HEK293 (cell line): ENCODE measurements around the gene HES7.
A peak's percentile ranks its signal among the peaks of the same experiment; 100 is the strongest.

ENCODE experiments used
- BCL6B ChIP-seq: fragments of 450-650 bp; formaldehyde crosslinking; IDR thresholded peaks from 2 replicates; pipeline ENCODE4 v1.5.1; 2017; ENCODE audit warnings: missing biosample characterization, missing genetic modification characterization
- GLIS1 ChIP-seq: fragments of 450-650 bp; formaldehyde crosslinking; IDR thresholded peaks from 2 replicates; pipeline ENCODE4 v1.5.1; 2016; ENCODE audit warnings: missing biosample characterization, missing genetic modification characterization
- KLF1 ChIP-seq: fragments of 450-650 bp; formaldehyde crosslinking; IDR thresholded peaks from 2 replicates; pipeline ENCODE4 v1.5.1; 2016; ENCODE audit warnings: missing biosample characterization, missing genetic modification characterization
- KLF10 ChIP-seq: fragments of 450-650 bp; IDR thresholded peaks from 2 replicates; pipeline ENCODE4 v1.5.1; 2018; ENCODE audit warnings: missing biosample characterization, mild to moderate bottlenecking, missing genetic modification characterization
- PATZ1 ChIP-seq: fragments of 450-650 bp; formaldehyde crosslinking; IDR thresholded peaks from 2 replicates; pipeline ENCODE4 v1.5.1; 2016; ENCODE audit warnings: missing biosample characterization, missing genetic modification characterization
- WT1 ChIP-seq: fragments of 450-650 bp; formaldehyde crosslinking; IDR thresholded peaks from 2 replicates; pipeline ENCODE4 v1.5.1; 2016; ENCODE audit warnings: missing biosample characterization, missing genetic modification characterization
- YY1 ChIP-seq: fragments of 450-650 bp; formaldehyde crosslinking; IDR thresholded peaks from 2 replicates; pipeline ENCODE4 v1.5.1; 2018; ENCODE audit warnings: missing biosample characterization, missing genetic modification characterization
- YY2 ChIP-seq: fragments of 450-650 bp; formaldehyde crosslinking; IDR thresholded peaks from 2 replicates; pipeline ENCODE4 v1.5.1; 2016; ENCODE audit warnings: missing biosample characterization, missing genetic modification characterization
- ZNF148 ChIP-seq: fragments of 450-650 bp; formaldehyde crosslinking; IDR thresholded peaks from 2 replicates; pipeline ENCODE4 v1.5.0; 2017; ENCODE audit warnings: missing biosample characterization, missing genetic modification characterization, borderline replicate concordance
- ZNF398 ChIP-seq: fragments of 450-650 bp; formaldehyde crosslinking; IDR thresholded peaks from 2 replicates; pipeline ENCODE4 v1.5.1; 2017; ENCODE audit warnings: missing biosample characterization, missing genetic modification characterization
- ZNF416 ChIP-seq: fragments of 450-650 bp; formaldehyde crosslinking; IDR thresholded peaks from 2 replicates; pipeline ENCODE4 v1.5.1; 2016; ENCODE audit warnings: missing biosample characterization, missing genetic modification characterization
- ZNF514 ChIP-seq: fragments of 450-650 bp; formaldehyde crosslinking; IDR thresholded peaks from 2 replicates; pipeline ENCODE4 v1.5.1; 2016; ENCODE audit warnings: missing biosample characterization, missing genetic modification characterization
- ZNF549 ChIP-seq: fragments of 450-650 bp; IDR thresholded peaks from 2 replicates; pipeline ENCODE4 v1.5.1; 2018; ENCODE audit warnings: missing biosample characterization, missing genetic modification characterization, mild to moderate bottlenecking, inconsistent platforms, moderate library complexity
- ZNF561 ChIP-seq: fragments of 450-650 bp; IDR thresholded peaks from 2 replicates; pipeline ENCODE4 v1.5.1; 2018; ENCODE audit warnings: missing biosample characterization, missing genetic modification characterization, borderline replicate concordance
- ZNF596 ChIP-seq: fragments of 450-650 bp; IDR thresholded peaks from 2 replicates; pipeline ENCODE4 v1.5.0; 2018; ENCODE audit warnings: missing biosample characterization, mild to moderate bottlenecking, missing genetic modification characterization, moderate library complexity
- ZNF843 ChIP-seq: fragments of 450-650 bp; formaldehyde crosslinking; IDR thresholded peaks from 2 replicates; pipeline ENCODE4 v1.5.1; 2016; ENCODE audit warnings: missing biosample characterization, missing genetic modification characterization

Gene HES7

GRCh38 chr17:8162233-8162996, 38.5 kb upstream of the HES7 start, which contains the start of gene VAMP2 (continued):
- no peak for TF ChIP-seq BCL6B (tag by site-specific recombination)
- peak; percentile 91 for TF ChIP-seq PATZ1
- 0 out of 2 replicates have a peak, but pooled peaks have one; percentile 5 for TF ChIP-seq WT1 (tag by site-specific recombination)
- TF ChIP-seq ZNF843: 0 out of 2 replicates have a peak, but pooled peaks have one; percentile 19
- TF ChIP-seq KLF10 (tag by site-specific recombination): peak; percentile 68; the same call in 1 of the 2 replicates
- peak; percentile 48; the same call in 1 of the 2 replicates for TF ChIP-seq KLF1 (tag by site-specific recombination)
- no peak for TF ChIP-seq ZNF549 (tag by site-specific recombination)
- peak; percentile 78; the same call in 1 of the 2 replicates for TF ChIP-seq YY1 (tag by site-specific recombination)
- TF ChIP-seq ZNF416 (tag by site-specific recombination): no peak
- no peak for TF ChIP-seq ZNF514 (tag by site-specific recombination)
- TF ChIP-seq ZNF398 (tag by site-specific recombination): peak; percentile 37; the same call in 1 of the 2 replicates
- TF ChIP-seq YY2 (tag by site-specific recombination): peak; percentile 54; the same call in 1 of the 2 replicates
- 0 out of 2 replicates have a peak, but pooled peaks have one; percentile 69 for TF ChIP-seq ZNF561 (tag by site-specific recombination)
- peak; percentile 16; the same call in 1 of the 2 replicates for TF ChIP-seq GLIS1 (tag by site-specific recombination)
- TF ChIP-seq ZNF596: peak; percentile 40
- no peak for TF ChIP-seq ZNF148 (tag by site-specific recombination)
